Progenitor cell of endocrine pancreas (in vitro differentiated cells): ENCODE measurements around the gene SLC9C2. TPM values are rescaled to one million over a fixed set of nuclear protein-coding genes. Genes with fewer than 3 reads are reported as not detected.
"Not testable (repeated sequence)": the region's sequence is repeated elsewhere in the genome, so short reads cannot be mapped to it uniquely, and the experiment has no call there.

Experiments used
- DNase-seq: peaks from one replicate; pipeline ENCODE4 v3.0.0; 2021; ENCODE audit warnings: low spot score; ENCODE audit not compliant: unreplicated experiment
- H3K27ac Mint-ChIP-seq: 2 replicates; pipeline ENCODE4 v1.8.0; 2021; ENCODE audit warnings: mild to moderate bottlenecking, moderate library complexity, mixed read lengths
- H3K27me3 Mint-ChIP-seq: 2 replicates; pipeline ENCODE4 v1.8.0; 2021; ENCODE audit warnings: mixed read lengths
- H3K36me3 Mint-ChIP-seq: 2 replicates; pipeline ENCODE4 v1.8.0; 2022; ENCODE audit warnings: mixed read lengths; ENCODE audit not compliant: insufficient read depth
- H3K4me1 Mint-ChIP-seq: 2 replicates; pipeline ENCODE4 v1.8.0; 2021; ENCODE audit warnings: low read depth, mixed read lengths
- H3K4me3 Mint-ChIP-seq: 2 replicates; pipeline ENCODE4 v1.8.0; 2021; ENCODE audit warnings: low read depth, mild to moderate bottlenecking, moderate library complexity, mixed read lengths
- H3K9me3 Mint-ChIP-seq: 2 replicates; pipeline ENCODE4 v1.8.0; 2021; ENCODE audit warnings: low read depth, mixed read lengths
- long read RNA-seq: library from polyadenylated mRNA; unstranded; transcript quantifications from one replicate; pipeline ENCODE4 v2.0.0, GENCODE V29; 2020
- total RNA-seq: library from RNA; stranded (reverse); gene quantifications from 2 replicates; pipeline ENCODE4 v1.2.1, GENCODE V29; 2021
- TF ChIP-seq, protein P1 (sequence below): fragments of 200-600 bp; sonication (generic); IDR thresholded peaks from one replicate; pipeline ENCODE4 v1.5.0; 2021; ENCODE audit warnings: antibody characterized with exemption, mild to moderate bottlenecking; ENCODE audit not compliant: unreplicated experiment

The SLC9C2 gene, protein sequence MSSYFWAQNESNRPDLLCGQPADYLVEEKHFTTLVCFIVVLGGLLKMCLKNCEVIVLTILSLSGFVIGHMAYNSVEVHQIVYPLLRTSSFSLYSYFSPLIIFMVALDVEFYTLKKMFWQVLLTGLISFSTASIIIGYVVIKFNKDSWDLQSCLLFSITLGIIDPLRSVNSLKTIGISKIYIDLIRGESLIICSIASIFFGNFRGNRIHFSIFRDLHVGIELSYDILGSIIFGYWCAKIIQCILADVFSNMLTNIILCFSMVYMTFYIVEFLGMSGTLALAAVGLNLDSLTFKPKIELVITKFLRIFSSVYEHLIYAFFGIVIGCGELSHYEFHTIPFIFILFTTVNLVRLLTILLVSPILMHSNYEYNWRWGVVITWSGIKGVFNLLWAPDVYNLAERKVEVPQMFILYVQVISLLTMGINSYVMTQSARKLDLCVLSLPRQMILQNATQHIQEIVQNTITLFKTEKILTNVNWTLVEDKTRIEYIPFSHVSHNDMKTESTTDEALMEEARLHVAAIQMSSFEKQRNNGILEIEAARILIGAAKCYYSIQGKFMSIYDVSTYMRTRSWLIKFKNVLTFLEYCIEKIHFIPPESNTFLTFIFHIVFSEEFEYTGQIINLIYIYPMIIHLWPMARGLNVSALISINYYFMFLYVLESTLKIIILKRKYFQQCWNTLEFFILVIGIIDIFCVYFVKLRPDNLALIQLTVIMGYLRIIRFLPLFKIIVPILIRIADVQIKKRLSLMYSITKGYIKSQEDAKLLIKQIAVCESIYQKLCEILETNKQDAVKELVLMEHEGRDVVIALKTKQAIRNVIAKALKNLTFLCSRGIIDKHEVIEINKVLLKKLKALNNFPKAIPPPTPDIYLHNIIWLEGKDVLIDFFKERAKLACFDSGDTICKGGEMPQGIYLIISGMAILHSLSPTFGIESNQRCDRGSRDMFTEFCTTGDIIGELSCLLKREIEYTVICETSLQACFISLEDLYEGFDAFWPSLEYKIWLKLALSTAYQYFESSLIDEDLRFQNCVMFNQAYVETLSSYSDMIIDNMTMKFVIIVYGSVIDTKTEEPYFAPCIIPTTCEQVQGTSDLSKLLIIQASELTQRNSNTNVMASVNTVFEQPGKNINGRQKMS
- not detected in 2 replicates for total RNA-seq
- long read RNA-seq, result 0 reads

DNA sequence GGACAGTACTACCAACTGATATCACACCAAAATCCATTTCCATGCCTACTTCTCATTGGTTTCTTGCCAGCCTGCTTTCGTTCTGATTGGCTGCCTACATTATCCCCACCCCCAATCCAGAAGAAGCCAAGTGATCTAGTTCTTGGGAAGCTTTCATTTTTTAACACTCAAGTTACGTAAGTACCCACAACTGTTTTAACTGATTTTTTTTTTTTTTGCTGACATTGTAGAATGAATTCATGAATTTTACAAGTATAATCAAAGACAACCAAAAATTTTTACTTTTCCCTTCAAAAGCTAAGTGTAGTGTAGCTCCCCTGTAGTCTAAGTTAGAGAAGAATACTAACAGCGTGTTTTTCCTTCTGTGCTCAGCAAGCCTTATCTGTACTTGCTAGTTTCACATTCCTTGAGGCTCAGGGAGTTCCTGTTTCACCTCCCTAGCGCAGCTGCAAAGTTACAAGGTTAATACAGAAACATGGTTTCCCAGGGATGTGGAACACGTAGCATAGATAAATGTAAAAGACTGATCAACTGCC lies at the start of gene SLC9C2:
SLC9C2 (minus strand) TSS at position 17 of the 536 bp plus-strand sequence. CDS start 1,296 bp downstream, outside the sequence.
- no peak for DNase-seq
- Mint-ChIP-seq H3K4me3 (no peak within 1 kb of the TSS), H3K4me1 (peaks cover 8% of the 10 kb centered on the region), H3K27me3 (no peaks in the 10 kb centered on the region), H3K27ac (peak within 1 kb of the TSS; percentile 87), H3K9me3 (peaks cover 6% of the 10 kb centered on the region), H3K36me3 (no peaks in the 10 kb centered on the region)
- TF ChIP-seq, protein P1, sequence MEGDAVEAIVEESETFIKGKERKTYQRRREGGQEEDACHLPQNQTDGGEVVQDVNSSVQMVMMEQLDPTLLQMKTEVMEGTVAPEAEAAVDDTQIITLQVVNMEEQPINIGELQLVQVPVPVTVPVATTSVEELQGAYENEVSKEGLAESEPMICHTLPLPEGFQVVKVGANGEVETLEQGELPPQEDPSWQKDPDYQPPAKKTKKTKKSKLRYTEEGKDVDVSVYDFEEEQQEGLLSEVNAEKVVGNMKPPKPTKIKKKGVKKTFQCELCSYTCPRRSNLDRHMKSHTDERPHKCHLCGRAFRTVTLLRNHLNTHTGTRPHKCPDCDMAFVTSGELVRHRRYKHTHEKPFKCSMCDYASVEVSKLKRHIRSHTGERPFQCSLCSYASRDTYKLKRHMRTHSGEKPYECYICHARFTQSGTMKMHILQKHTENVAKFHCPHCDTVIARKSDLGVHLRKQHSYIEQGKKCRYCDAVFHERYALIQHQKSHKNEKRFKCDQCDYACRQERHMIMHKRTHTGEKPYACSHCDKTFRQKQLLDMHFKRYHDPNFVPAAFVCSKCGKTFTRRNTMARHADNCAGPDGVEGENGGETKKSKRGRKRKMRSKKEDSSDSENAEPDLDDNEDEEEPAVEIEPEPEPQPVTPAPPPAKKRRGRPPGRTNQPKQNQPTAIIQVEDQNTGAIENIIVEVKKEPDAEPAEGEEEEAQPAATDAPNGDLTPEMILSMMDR, result no peak

- Mint-ChIP-seq H3K36me3 (no peaks in the 10 kb centered on the region), H3K4me1 (no peaks in the 10 kb centered on the region), H3K9me3 (peaks cover 3% of the 10 kb centered on the region), H3K27me3 (no peaks in the 10 kb centered on the region), H3K27ac (no peak overlapping the region), H3K4me3 (no peak overlapping the region)
- DNase-seq, result no peak
- TF ChIP-seq, protein P1, result no peak
These were observed 46.2 kb upstream of the SLC9C2 start for GRCh38 chr1:173648880-173649605.

DNA sequence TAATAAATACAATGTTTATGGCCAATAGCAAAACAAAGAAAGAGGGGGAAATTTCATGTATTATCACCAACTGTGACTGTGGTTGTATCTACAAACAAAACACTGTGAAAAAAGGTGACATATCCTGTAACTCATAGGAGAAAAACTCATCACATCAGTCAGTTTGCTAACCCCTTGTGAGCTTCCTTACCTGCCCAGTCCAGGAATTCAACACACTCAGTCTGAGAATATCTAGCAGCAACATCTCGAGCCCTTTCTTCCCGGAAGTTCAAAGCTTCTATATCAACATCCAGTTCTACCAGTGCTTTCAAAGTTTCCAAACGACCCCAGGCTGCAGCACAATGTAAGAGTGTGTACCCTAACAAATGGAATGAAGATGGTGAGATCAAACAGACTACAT lies 43.8 kb upstream of the SLC9C2 start:
- peaks cover 4% of the 10 kb centered on the region for H3K9me3 Mint-ChIP-seq
- no peaks in the 10 kb centered on the region for H3K27me3 Mint-ChIP-seq
- no peak overlapping the region for H3K4me3 Mint-ChIP-seq
- TF ChIP-seq, protein P1, result no peak
- no peak overlapping the region for H3K27ac Mint-ChIP-seq
- no peaks in the 10 kb centered on the region for H3K36me3 Mint-ChIP-seq
- DNase-seq, result no peak
- no peaks in the 10 kb centered on the region for H3K4me1 Mint-ChIP-seq

DNA sequence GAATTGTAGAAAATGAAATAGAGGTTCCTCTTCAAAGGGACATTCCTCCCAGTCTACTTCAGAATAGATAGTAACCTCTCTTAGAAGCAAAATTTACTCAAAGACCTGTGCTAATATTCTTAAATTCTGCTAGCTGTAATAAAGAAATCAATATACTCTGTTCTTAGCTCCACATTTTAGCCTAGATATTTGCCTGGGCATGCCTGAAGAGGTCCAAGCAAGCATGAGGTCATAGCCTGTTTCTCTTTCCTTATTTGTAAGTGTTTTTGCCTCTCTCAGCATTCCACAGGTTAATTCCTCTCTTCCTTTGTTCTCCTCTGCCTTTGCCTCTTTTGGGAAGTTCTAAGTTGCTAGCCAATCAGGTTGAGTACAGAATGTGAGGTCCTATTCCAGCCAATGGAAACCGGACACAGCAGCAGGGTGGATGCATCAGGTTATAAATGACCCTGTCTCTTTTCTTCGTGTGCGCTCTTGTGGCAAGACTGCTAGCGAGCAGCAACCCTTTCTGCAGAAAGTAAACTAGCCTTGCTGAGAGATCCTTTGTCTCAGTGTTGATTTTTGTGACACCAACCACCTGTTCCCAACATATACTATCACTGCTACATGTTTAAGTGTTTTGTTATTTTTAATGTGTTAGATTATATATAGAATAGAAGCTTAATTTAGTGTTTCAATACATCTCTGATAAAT lies 39.7 kb upstream of the SLC9C2 start:
- not testable (repeated sequence) for H3K36me3 Mint-ChIP-seq, H3K4me3 Mint-ChIP-seq, H3K4me1 Mint-ChIP-seq, H3K27me3 Mint-ChIP-seq, DNase-seq, H3K27ac Mint-ChIP-seq, H3K9me3 Mint-ChIP-seq

DNA sequence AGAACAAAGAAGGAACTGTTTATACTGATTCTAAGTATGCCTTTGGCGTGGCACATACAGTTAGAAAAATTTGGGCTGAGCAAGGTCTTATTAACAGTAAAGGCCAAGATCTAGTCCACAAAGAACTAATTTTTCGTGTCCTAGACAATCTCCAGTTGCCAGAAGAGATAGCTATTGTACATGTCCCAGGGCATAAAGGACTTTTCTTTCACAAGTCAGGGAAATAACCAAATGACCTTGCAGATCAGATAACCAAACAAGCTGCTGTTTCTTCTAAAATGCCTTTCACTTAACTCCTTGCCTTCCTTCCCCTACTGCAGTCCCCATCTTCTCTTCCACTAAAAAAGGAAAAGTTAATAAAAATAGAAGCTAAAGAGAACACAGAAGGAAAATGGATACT lies 36.2 kb upstream of the SLC9C2 start:
- TF ChIP-seq, protein P1, result no peak
- no peak for DNase-seq
- Mint-ChIP-seq H3K9me3 (peaks cover 11% of the 10 kb centered on the region), H3K27ac (peak overlapping the region; percentile 38), H3K4me3 (peak overlapping the region; percentile 55), H3K4me1 (no peaks in the 10 kb centered on the region), H3K36me3 (peaks cover 3% of the 10 kb centered on the region), H3K27me3 (no peaks in the 10 kb centered on the region)
